K562 (cell line): ENCODE data around the gene CES1. TPM values are rescaled to one million over a fixed set of nuclear protein-coding genes. Genes with fewer than 3 reads are reported as not detected.

ENCODE experiments used
- ATAC-seq: fragments of 200-7000 bp; cut with Tn5 transposase; 3 replicates; pipeline ENCODE4 v1.9.1; 2020; ENCODE audit warnings: moderate library complexity
- BruUV-seq: library from RNA; stranded (reverse); fragments of 400-500 nt; replicated peaks from 2 replicates; lab custom pipeline; 2021; lab: Mats Ljungman, UMichigan
- CTCF ChIA-PET: fragments of 300-600 bp; formaldehyde crosslinking; extraction: SDS; loops from one replicate; lab custom pipeline; 2021; ENCODE audit warnings: low intra/inter-chr PET ratio; lab: Yijun Ruan, JAX
- POLR2A ChIA-PET: fragments of 300-600, 350-650 bp; sonication (Branson Sonifier 250); formaldehyde crosslinking; extraction: SDS; loops from one replicate; lab custom pipeline; 2021; ENCODE audit warnings: antibody characterized with exemption, inconsistent platforms; lab: Yijun Ruan, JAX
- DNase-seq, 4 experiments: peaks; one replicate each; pipeline versions ENCODE4 v3.0.0 to v3.0.0-alpha.2; 2011 to 2018; ENCODE audit warnings: low spot score in 3 of 4, mixed read lengths in 3 of 4; ENCODE audit errors: extremely low read depth in 1 of 4
- FAIRE-seq: peaks from 2 replicates; lab custom pipeline; 2011; peaks lifted over from hg19 to GRCh38; lab: Jason Lieb, UNC
- H2AFZ ChIP-seq: 2 replicates; pipeline ENCODE4 v1.6.0; 2011; ENCODE audit warnings: low read depth, low read length, control low read depth, inconsistent platforms
- H3K27ac ChIP-seq: fragments of 200-600 bp; 3 replicates; pipeline ENCODE4 v1.8.0; 2011; ENCODE audit warnings: low read depth, mild to moderate bottlenecking, control low read depth, inconsistent platforms, low read length, moderate library complexity, mixed read lengths; ENCODE audit errors: extremely low read depth
- H3K27me3 ChIP-seq, 2 experiments: fragments of 300-600 bp in 1 of 2; 2 replicates in 1 of 2; 3 replicates in 1 of 2; pipeline versions ENCODE4 v1.6.0 to v1.8.0; 2011; ENCODE audit warnings: inconsistent platforms in 2 of 2, low read length in 2 of 2, mild to moderate bottlenecking in 1 of 2, mixed read lengths in 1 of 2, moderate library complexity in 1 of 2; ENCODE audit not compliant: control insufficient read depth in 2 of 2, insufficient read depth in 2 of 2
- H3K36me3 ChIP-seq: fragments of 300-600 bp; 3 replicates; pipeline ENCODE4 v1.8.0; 2011; ENCODE audit warnings: mild to moderate bottlenecking, low read length, inconsistent platforms; ENCODE audit not compliant: control insufficient read depth, insufficient read depth
- H3K4me1 ChIP-seq, 2 experiments: fragments of 200-600 bp in 1 of 2; replicated peaks in 1 of 2; 2 replicates in 1 of 2; 3 replicates in 1 of 2; pipeline versions ENCODE4 v1.5.1 to v1.8.0; 2011; ENCODE audit warnings: inconsistent platforms in 2 of 2, low read length in 2 of 2, mild to moderate bottlenecking in 1 of 2, mixed read lengths in 1 of 2, moderate library complexity in 1 of 2; ENCODE audit not compliant: control insufficient read depth in 2 of 2, insufficient read depth in 2 of 2
- H3K4me2 ChIP-seq: 2 replicates; pipeline ENCODE4 v1.6.1; 2011; ENCODE audit warnings: low read length, control low read depth, inconsistent platforms, mixed read lengths; ENCODE audit not compliant: insufficient read depth
- H3K4me3 ChIP-seq: fragments of 200-600 bp; sonication (generic), shearing (Covaris generic); 2 replicates; pipeline ENCODE4 v1.5.1; 2016; ENCODE audit warnings: control low read depth, inconsistent platforms
- H3K79me2 ChIP-seq: fragments of 200-600 bp; 3 replicates; pipeline ENCODE4 v1.8.0; 2011; ENCODE audit warnings: low read length, inconsistent platforms; ENCODE audit not compliant: control insufficient read depth, insufficient read depth
- H3K9ac ChIP-seq, 2 experiments: 2 replicates each; pipeline versions ENCODE4 v1.6.0 to v1.6.1; 2011; ENCODE audit warnings: low read depth in 2 of 2, low read length in 2 of 2, control low read depth in 1 of 2, inconsistent platforms in 1 of 2, mild to moderate bottlenecking in 1 of 2, mixed read lengths in 1 of 2; ENCODE audit not compliant: insufficient read depth in 1 of 2
- H3K9me1 ChIP-seq: one replicate; pipeline ENCODE4 v1.6.0; 2011; ENCODE audit warnings: inconsistent platforms, mild to moderate bottlenecking, low read length, moderate library complexity; ENCODE audit not compliant: control insufficient read depth, insufficient read depth
- H3K9me3 ChIP-seq: replicated peaks from 2 replicates; pipeline ENCODE4 v1.5.1; 2011; ENCODE audit warnings: low read depth, low read length, inconsistent platforms; ENCODE audit not compliant: control insufficient read depth, insufficient read depth
- H4K20me1 ChIP-seq: replicated peaks from 2 replicates; pipeline ENCODE4 v1.6.1; 2011; ENCODE audit warnings: low read length, inconsistent platforms, mixed read lengths; ENCODE audit not compliant: control insufficient read depth, insufficient read depth
- BCL6 ChIP-seq: fragments of 250-450 bp; sonication (Bioruptor Pico); IDR thresholded peaks from 2 replicates; pipeline ENCODE4 v1.4.0; 2020
- CREB1 ChIP-seq, 2 experiments: sonication (generic) in 1 of 2; formaldehyde crosslinking in 1 of 2; IDR thresholded peaks; 2 replicates each; pipeline versions ENCODE4 v1.6.1 to v1.8.0; 2012 to 2022; ENCODE audit warnings: inconsistent platforms in 1 of 2, mild to moderate bottlenecking in 1 of 2, missing genetic modification reagents in 1 of 2, moderate library complexity in 1 of 2
- MYBL2 ChIP-seq, 2 experiments: fragments of 450-650 bp in 1 of 2; sonication (generic) in 1 of 2; formaldehyde crosslinking in 1 of 2; IDR thresholded peaks; 2 replicates each; pipeline versions ENCODE4 v1.6.1 to v1.8.1; 2017 to 2022; ENCODE audit warnings: borderline replicate concordance in 1 of 2, inconsistent platforms in 1 of 2, low read depth in 1 of 2, mild to moderate bottlenecking in 1 of 2, missing genetic modification reagents in 1 of 2, moderate library complexity in 1 of 2
- ZKSCAN1 ChIP-seq: fragments of 150-350 bp; IDR thresholded peaks from 2 replicates; pipeline ENCODE4 v1.6.1; 2016; ENCODE audit warnings: low read depth, low read length
- ZNF583 ChIP-seq: fragments of 250-450 bp; sonication (Bioruptor Pico); IDR thresholded peaks from 2 replicates; pipeline ENCODE4 v1.4.0; 2020
- WGBS: fragments of 100-300 bp; shearing (Covaris generic); methylation state at CpG from one replicate; pipeline ENCODE4 v1.1.6; 2016; ENCODE audit warnings: low coverage, mixed read lengths; ENCODE audit not compliant: insufficient coverage; ENCODE audit errors: missing lambda C conversion rate; 5-methylcytosine and 5-hydroxymethylcytosine counted together
- in situ Hi-C: fragments of 300-500 bp; cut with MboI; formaldehyde crosslinking; loops from 4 replicates; pipeline ENCODE4 v1.15.0; 2018; ENCODE audit warnings: inconsistent platforms, mixed read lengths
- intact Hi-C: fragments of 100-400 bp; cut with micrococcal nuclease; formaldehyde crosslinking; loops from 2 replicates; pipeline ENCODE4 v1.14.2; 2022
- polyA plus RNA-seq, 8 experiments: library from polyadenylated mRNA; depleted of rRNA in 4 of 8; stranded (reverse) in 5 of 8; unstranded in 3 of 8; fragments of >200 nt; fragmentation: Nextera tagmentation in 2 of 8; fragmentation: Illumina TruSeq in 1 of 8; extraction: Ambion mirVana in 2 of 8; extraction: Trizol in 1 of 8; gene quantifications; 2 replicates each; pipeline versions ENCODE4 v1.2.1 to v1.2.3, GENCODE V29; 2011 to 2014; ENCODE audit warnings: inconsistent platforms in 1 of 8, missing spikeins in 1 of 8
- total RNA-seq, 7 experiments: library from RNA; depleted of rRNA in 6 of 7; stranded (reverse); fragments of >200 nt in 6 of 7; fragmentation: Illumina TruSeq in 2 of 7; extraction: Trizol in 2 of 7; gene quantifications; 2 replicates each; pipeline versions ENCODE4 v1.2.1 to v1.2.3, GENCODE V29; 2011 to 2021; ENCODE audit warnings: low replicate concordance in 1 of 7
- TF ChIP-seq, protein P1 (sequence below): sonication (generic); formaldehyde crosslinking; IDR thresholded peaks from 2 replicates; pipeline ENCODE4 v1.5.0; 2020; ENCODE audit warnings: missing genetic modification reagents

Gene CES1
- total and polyA plus RNA-seq, 9 of the 15 experiments (the other 6 are each of a cell fraction or from before 2014, with no cell fraction given): 0.10 to 1.2 (median 0.16) TPM; not detected in 3

DNA sequence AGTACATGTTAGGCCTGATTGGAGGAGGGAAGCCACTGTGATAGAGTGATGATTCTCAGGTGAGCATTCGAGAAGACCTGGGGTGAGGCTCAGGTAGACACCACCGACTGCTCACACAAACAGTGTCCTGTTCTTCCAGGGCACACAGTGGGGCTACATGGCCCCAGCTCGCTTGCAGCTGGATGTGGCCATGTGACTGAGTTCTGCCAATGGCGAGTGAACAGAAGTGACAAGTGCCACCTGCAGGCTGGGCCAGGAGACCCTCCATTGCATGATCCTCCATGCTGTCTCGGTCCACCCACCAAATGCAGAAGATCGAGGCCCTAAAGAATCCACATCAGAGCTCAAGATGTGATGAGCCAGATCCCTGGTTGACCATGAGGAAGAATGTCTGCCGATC, 36.1 kb upstream of the CES1 start:
- Histone ChIP-seq H3K4me2 (no peak overlapping the region), H3K9ac (no peak overlapping the region), H3K9me1 (no peaks in the 10 kb centered on the region), H3K36me3 (no peaks in the 10 kb centered on the region)
- TF ChIP-seq ZNF583: no peak
- TF ChIP-seq BCL6 (CRISPR knock-in tag): no peak
- TF ChIP-seq CREB1 (IDR thresholded peaks at IDR 0.05): no peak
- no peak for TF ChIP-seq CREB1 (CRISPR knock-in tag; IDR thresholded peaks at IDR 0.05)
- peak; percentile 73; the same call in 1 of the 2 replicates for TF ChIP-seq ZKSCAN1
- TF ChIP-seq, protein P1, sequence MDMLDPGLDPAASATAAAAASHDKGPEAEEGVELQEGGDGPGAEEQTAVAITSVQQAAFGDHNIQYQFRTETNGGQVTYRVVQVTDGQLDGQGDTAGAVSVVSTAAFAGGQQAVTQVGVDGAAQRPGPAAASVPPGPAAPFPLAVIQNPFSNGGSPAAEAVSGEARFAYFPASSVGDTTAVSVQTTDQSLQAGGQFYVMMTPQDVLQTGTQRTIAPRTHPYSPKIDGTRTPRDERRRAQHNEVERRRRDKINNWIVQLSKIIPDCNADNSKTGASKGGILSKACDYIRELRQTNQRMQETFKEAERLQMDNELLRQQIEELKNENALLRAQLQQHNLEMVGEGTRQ: peak; percentile 61
- TF ChIP-seq MYBL2 (IDR thresholded peaks at IDR 0.05; ENCODE audit: low read depth): no peak
- no peak for TF ChIP-seq MYBL2 (CRISPR knock-in tag; IDR thresholded peaks at IDR 0.05; ENCODE audit: borderline replicate concordance)
- TF ChIP-seq, all 486 proteins: peak for 2
- CTCF ChIA-PET: no interaction called here
- WGBS: 2% methylated on average over 7 of the region's 7 CpGs
- FAIRE-seq (no peak), DNase-seq (no peak), ATAC-seq (no peak)
- intact Hi-C loops: no loop called here
- in situ Hi-C loops: no loop called here
- Histone ChIP-seq H3K9me3 (no peaks in the 10 kb centered on the region), H3K27ac (no peak overlapping the region), H4K20me1 (no peaks in the 10 kb centered on the region), H3K4me3 (no peak overlapping the region), H3K27me3 (peaks cover under 1 to 20% of the 10 kb centered on the region in 2 experiments; a peak in 3 of 5 replicates), H3K79me2 (no peaks in the 10 kb centered on the region), H3K4me1 (no peaks in the 10 kb centered on the region), H2AFZ (no peak overlapping the region)
- BruUV-seq: no TSS peak
- POLR2A ChIA-PET: interaction anchor here (1.6 kb wide), 1 partner anchor 14 kb away, joined by 3 read pairs; no protein-coding TSS in a partner anchor
